Measurements from ENCODE around the gene DHX57.
"Not testable (repeated sequence)": the region's sequence is repeated elsewhere in the genome, so short reads cannot be mapped to it uniquely, and the experiment has no call there.

Gene DHX57

GRCh38 chr2:38763728-38764127 lies 112.0 kb downstream of the DHX57 start:
- no peak overlapping the region for H3K27ac ChIP-seq (ENCODE audit: low read depth, low read length)
- H3K4me2 ChIP-seq (ENCODE audit: low read depth, low read length, poor library complexity, severe bottlenecking), result no peak overlapping the region
- TF ChIP-seq EZH2phosphoT487 (conservative IDR thresholded peaks at IDR 0.05; ENCODE audit: low read length) (no peak), CTCF (IDR thresholded peaks at IDR 0.05; ENCODE audit: insufficient read depth, low read length, poor library complexity, severe bottlenecking) (no peak)
- no peaks in the 10 kb centered on the region for H4K20me1 ChIP-seq (ENCODE audit: low read depth, low read length)
- H3K9me3 ChIP-seq (ENCODE audit: insufficient read depth, low read length), result no peaks in the 10 kb centered on the region
- H3K27me3 ChIP-seq (ENCODE audit: low read length), result no peaks in the 10 kb centered on the region
- H3K79me2 ChIP-seq (ENCODE audit: insufficient read depth, low read length), result no peaks in the 10 kb centered on the region
- no peaks in the 10 kb centered on the region for H3F3A ChIP-seq (ENCODE audit: insufficient read depth)
- no peak overlapping the region for H2AFZ ChIP-seq (ENCODE audit: low read depth, low read length, severe bottlenecking)
- H3K4me3 ChIP-seq (ENCODE audit: insufficient read depth, low read length, poor library complexity, severe bottlenecking), result no peak overlapping the region
- H3K9me2 ChIP-seq (replicated peaks; ENCODE audit: insufficient read depth, low read length), result no peaks in the 10 kb centered on the region
- no peak overlapping the region for H3K9ac ChIP-seq (ENCODE audit: low read length)
- no peaks in the 10 kb centered on the region for H3K36me3 ChIP-seq (ENCODE audit: low read length)

- H3F3A ChIP-seq (ENCODE audit: insufficient read depth), result no peaks in the 10 kb centered on the region
- H3K36me3 ChIP-seq (ENCODE audit: low read length), result no peaks in the 10 kb centered on the region
- TF ChIP-seq EZH2phosphoT487 (conservative IDR thresholded peaks at IDR 0.05; ENCODE audit: low read length), result no peak
- TF ChIP-seq CTCF (IDR thresholded peaks at IDR 0.05; ENCODE audit: insufficient read depth, low read length, poor library complexity, severe bottlenecking), result no peak
- no peak overlapping the region for H3K27ac ChIP-seq (ENCODE audit: low read depth, low read length)
- H3K79me2 ChIP-seq (ENCODE audit: insufficient read depth, low read length), result no peaks in the 10 kb centered on the region
- H3K9ac ChIP-seq (ENCODE audit: low read length), result no peak overlapping the region
- no peaks in the 10 kb centered on the region for H3K9me3 ChIP-seq (ENCODE audit: insufficient read depth, low read length)
- H2AFZ ChIP-seq (ENCODE audit: low read depth, low read length, severe bottlenecking), result no peak overlapping the region
- no peak overlapping the region for H3K4me3 ChIP-seq (ENCODE audit: insufficient read depth, low read length, poor library complexity, severe bottlenecking)
- H3K27me3 ChIP-seq (ENCODE audit: low read length), result no peaks in the 10 kb centered on the region
- H3K9me2 ChIP-seq (replicated peaks; ENCODE audit: insufficient read depth, low read length), result no peaks in the 10 kb centered on the region
- no peak overlapping the region for H3K4me2 ChIP-seq (ENCODE audit: low read depth, low read length, poor library complexity, severe bottlenecking)
- H4K20me1 ChIP-seq (ENCODE audit: low read depth, low read length), result no peaks in the 10 kb centered on the region
These were observed 112.5 kb downstream of the DHX57 start for GRCh38 chr2:38763228-38763627.

- H3K27me3 ChIP-seq (ENCODE audit: low read length); H3K79me2 ChIP-seq (ENCODE audit: insufficient read depth, low read length); H3K9me3 ChIP-seq (ENCODE audit: insufficient read depth, low read length); H3K9me2 ChIP-seq (replicated peaks; ENCODE audit: insufficient read depth, low read length); H3K9ac ChIP-seq (ENCODE audit: low read length); H3K36me3 ChIP-seq (ENCODE audit: low read length); H3K27ac ChIP-seq (ENCODE audit: low read depth, low read length); H3K4me2 ChIP-seq (ENCODE audit: low read depth, low read length, poor library complexity, severe bottlenecking); H4K20me1 ChIP-seq (ENCODE audit: low read depth, low read length); H3K4me3 ChIP-seq (ENCODE audit: insufficient read depth, low read length, poor library complexity, severe bottlenecking); H3F3A ChIP-seq (ENCODE audit: insufficient read depth); H2AFZ ChIP-seq (ENCODE audit: low read depth, low read length, severe bottlenecking): not testable (repeated sequence)
These were observed 119.8 kb downstream of the DHX57 start for GRCh38 chr2:38755891-38756290.

- H2AFZ ChIP-seq (ENCODE audit: low read depth, low read length, severe bottlenecking), result no peak overlapping the region
These were observed 121.2 kb downstream of the DHX57 start for GRCh38 chr2:38754506-38754905.

More at GRCh38 chr2:38754506-38754905, 121.2 kb downstream of the DHX57 start:
- Histone ChIP-seq H3K9ac (ENCODE audit: low read length) (peak overlapping the region; percentile 15; the same call in 1 of the 2 replicates), H3K36me3 (ENCODE audit: low read length) (peaks cover 7% of the 10 kb centered on the region), H3K4me3 (ENCODE audit: insufficient read depth, low read length, poor library complexity, severe bottlenecking) (no peak overlapping the region), H3K4me2 (ENCODE audit: low read depth, low read length, poor library complexity, severe bottlenecking) (peak overlapping the region; percentile 63), H3K27ac (ENCODE audit: low read depth, low read length) (no peak overlapping the region), H3F3A (ENCODE audit: insufficient read depth) (peaks cover 13% of the 10 kb centered on the region), H4K20me1 (ENCODE audit: low read depth, low read length) (peaks cover 7% of the 10 kb centered on the region), H3K9me2 (replicated peaks; ENCODE audit: insufficient read depth, low read length) (no peaks in the 10 kb centered on the region), H3K9me3 (ENCODE audit: insufficient read depth, low read length) (no peaks in the 10 kb centered on the region), H3K27me3 (ENCODE audit: low read length) (no peaks in the 10 kb centered on the region), H3K79me2 (ENCODE audit: insufficient read depth, low read length) (peaks cover 17% of the 10 kb centered on the region)
- TF ChIP-seq EZH2phosphoT487 (conservative IDR thresholded peaks at IDR 0.05; ENCODE audit: low read length) (no peak), CTCF (IDR thresholded peaks at IDR 0.05; ENCODE audit: insufficient read depth, low read length, poor library complexity, severe bottlenecking) (no peak)
